Hepatic stellate cell (primary cell): ENCODE results near the gene SAMHD1.
"Not testable (repeated sequence)": the region's sequence is repeated elsewhere in the genome, so short reads cannot be mapped to it uniquely, and the experiment has no call there.

ENCODE experiments used
- DNase-seq: peaks from one replicate; pipeline ENCODE4 v3.0.0; 2011; ENCODE audit warnings: low spot score

The SAMHD1 gene

GRCh38 chr20:36951198-36951978, at the start of gene SAMHD1:
TSS of gene SAMHD1 (minus strand) at chr20:36951708. CDS start at chr20:36951643, 65 bp downstream.
- DNase-seq: peak; percentile 100

DNA sequence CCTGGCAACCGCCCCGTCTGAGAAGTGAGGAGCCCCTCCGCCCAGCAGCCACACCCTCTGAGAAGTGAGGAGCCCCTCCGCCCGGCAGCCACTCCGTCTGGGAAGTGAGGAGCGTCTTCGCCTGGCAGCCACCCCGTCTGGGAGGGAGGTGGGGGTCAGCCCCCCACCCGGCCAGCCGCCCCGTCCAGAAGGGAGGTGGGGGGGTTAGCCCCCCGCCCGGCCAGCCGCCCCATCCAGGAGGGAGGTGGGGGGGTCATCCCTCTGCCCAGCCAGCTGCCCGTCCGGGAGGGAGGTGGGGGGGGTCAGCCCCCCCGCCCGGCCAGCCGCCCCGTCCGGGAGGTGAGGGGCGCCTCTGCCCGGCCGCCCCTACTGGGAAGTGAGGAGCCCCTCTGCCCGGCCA, 48.7 kb upstream of the SAMHD1 start:
- DNase-seq: not testable (repeated sequence)

DNA sequence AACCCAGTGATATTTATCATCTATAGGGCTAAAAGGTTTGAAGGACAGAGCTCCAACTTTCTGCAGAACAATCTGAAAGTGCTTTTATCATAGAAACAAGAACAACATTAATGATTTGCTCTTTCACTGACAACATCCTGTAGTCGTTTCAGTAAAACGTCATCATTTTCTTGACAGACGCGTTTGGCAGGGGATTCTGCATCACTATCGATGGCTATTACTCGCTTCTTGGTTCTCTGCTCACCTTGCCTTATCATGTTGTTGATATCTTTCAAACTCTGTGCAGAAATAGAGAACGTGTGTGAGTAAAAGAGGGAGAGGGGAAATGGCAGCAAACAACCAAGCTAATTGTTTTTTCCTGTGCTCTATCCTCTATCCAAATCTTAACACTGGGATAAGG, 47.1 kb upstream of the SAMHD1 start:
- no peak for DNase-seq

- no peak for DNase-seq
Measured at GRCh38 chr20:36997121-36997520, 45.6 kb upstream of the SAMHD1 start.

GRCh38 chr20:36994221-36994620, 42.7 kb upstream of the SAMHD1 start:
- DNase-seq: not testable (repeated sequence)

GRCh38 chr20:36992802-36993334, 41.4 kb upstream of the SAMHD1 start:
- DNase-seq: no peak

- no peak for DNase-seq
Measured at GRCh38 chr20:36991703-36992102, 40.2 kb upstream of the SAMHD1 start.

GRCh38 chr20:36989797-36990196, 38.3 kb upstream of the SAMHD1 start:
- DNase-seq: no peak

- no peak for DNase-seq
Measured at GRCh38 chr20:36988494-36988966, 37.0 kb upstream of the SAMHD1 start.

DNA sequence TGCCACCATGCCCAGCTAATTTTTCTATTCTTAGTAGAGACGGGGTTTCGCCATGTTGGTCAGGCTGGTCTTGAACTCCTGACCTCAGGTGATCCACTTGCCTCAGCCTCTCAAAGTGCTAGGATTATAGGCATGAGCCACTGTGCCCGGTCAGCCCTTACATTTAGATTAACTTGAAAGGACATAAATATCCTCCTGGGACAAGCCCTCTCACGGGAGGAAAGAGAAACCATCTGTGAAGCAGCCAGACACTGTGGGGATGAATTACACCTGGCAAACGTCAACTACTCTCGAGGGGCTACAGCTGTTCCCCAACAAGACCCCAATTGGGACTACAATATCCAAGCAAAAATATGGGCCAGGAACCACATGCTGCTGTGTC, 32.7 kb upstream of the SAMHD1 start:
- no peak for DNase-seq

DNA sequence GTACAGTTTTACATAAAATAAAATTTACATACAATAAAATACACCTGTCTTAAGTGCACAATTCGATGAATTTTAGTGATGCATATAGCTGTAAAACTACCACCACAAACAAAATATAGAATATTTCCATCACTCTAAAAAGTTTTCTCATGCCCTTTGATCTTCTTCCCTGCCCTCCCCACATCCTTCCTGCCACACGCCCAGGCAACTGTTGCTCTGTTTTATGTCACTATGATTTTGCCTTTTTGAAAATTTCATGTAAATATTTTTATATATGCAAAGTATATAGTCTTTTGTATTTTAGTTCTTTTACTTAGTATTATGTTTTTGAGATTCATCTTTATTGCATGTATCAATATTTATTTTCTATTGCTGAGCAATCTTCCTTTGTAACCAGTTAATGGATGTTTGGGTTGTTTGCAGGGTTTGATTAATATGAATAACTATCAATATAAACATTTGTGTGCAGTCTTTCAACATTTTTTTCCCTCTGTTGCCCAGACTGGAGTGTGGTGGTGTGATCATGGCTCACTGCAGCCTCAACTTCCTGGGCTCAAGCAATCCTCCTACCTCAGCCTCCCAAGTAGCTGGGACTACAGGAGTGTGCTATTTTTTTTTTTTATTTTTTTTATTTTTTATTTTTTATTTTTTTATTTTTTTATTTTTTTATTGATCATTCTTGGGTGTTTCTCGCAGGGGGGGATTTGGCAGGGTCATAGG, 23.8 kb upstream of the SAMHD1 start:
- DNase-seq: no peak

DNA sequence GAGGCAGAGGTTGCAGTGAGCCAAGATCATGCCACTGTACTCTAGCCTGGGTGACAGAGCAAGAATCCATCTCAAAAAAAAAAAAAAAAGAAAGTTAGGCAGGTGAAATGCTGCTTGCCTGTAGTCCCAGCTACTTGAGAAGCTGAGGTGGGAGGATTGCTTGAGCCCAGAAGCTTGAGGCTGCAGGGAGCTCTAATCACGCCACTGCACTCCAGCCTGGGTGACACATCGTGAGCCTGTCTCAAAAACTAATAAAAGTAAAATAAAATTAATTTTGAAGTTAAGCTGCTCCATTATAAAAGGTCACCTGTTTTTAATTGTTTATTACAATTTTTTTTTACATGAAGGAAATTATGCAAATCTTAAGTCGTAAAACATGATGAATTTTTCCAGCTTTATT, 23.2 kb upstream of the SAMHD1 start:
- DNase-seq: no peak

DNA sequence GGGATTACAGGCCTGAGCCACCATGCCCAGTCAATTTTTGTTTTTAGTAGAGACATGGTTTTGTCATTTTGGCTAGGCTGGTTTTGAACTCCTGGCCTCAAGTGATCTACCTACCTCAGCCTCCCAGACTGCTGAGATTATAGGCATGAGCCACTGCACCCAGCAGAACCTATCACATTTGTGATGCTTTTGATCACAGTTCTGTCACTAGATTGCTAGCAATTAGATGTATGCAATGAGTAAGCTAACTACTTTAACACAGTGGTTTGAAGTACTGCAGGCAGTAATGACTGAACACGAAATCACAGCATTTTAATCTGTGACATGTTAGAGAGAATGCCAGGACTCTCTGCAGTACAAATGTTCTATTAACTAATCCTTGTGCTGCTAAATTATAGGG, 19.6 kb upstream of the SAMHD1 start:
- DNase-seq: no peak

DNA sequence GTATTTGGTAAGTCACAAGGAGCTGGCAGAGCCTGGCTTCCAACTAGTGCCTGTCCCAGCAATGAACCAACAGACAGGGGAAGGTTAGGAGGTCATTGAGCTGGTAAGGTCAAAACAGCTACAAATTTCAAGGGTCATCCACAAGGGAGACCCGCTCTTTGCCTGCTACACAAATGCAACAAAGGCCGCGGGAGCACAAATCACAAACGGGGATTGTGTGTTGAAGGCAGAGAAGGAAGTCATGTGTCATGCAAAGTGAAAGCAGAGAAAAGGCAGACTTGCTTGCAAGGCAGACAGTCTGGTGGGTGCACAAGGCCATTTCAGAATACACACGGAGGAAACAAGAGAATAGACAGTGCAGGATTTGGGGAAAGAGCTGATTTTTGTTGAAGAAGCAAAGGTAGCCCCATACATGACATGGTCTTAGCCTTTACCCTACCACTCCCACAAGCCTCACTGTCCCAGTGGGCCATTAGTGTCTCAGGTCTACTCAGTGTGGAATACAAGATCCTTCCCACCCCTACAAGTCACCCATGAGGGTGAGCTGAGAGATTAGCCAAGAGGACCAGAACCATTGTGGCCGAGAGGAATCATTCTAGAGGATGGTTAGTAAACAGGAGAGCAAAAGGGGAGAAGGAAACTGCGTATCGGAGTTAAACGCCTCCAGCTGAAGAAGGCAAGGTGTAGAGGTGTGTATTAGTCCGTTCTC, 18.1 kb upstream of the SAMHD1 start:
- no peak for DNase-seq

- DNase-seq: no peak
Measured at GRCh38 chr20:36969051-36969450, 17.5 kb upstream of the SAMHD1 start.

DNA sequence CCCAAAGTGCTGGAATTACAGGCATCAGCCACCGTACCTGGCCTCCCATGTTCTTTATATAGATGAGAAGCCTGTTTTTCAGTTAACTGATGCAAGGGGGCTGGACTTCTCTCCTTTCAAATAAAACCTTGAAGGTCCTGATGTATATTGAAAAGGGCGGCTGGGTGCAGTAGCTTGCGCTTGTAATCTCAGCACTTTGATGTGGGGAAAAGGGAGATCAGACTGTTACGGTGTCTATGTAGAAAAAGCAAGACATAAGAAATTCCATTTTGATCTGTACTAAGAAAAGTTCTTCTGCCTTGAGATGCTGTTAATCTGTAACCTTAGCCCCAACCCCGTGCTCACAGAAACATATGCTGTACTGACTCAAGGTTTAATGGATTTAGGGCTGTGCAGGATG, 16.1 kb upstream of the SAMHD1 start:
- DNase-seq: no peak

DNA sequence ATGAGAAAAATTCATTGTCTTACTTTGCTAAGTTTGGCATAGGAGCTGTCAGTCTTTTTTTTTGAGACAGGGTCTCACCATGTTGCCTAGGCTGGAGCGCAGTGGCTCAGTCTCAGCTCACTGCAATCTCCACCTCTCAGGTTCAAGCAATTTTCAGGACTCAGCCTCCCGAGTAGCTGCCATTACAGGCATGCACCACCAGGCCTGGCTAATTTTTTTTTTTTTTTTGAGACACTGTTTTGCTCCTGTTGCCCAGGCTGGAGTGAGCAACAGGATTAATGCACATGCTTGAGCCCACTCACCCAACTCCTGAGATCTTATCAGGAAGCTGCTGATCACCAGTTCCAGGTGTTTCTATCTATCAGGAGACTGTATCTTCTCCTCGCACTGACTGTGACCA, 15.5 kb upstream of the SAMHD1 start:
- DNase-seq: not testable (repeated sequence)

GRCh38 chr20:36962354-36962941, 10.9 kb upstream of the SAMHD1 start:
- not testable (repeated sequence) for DNase-seq

DNA sequence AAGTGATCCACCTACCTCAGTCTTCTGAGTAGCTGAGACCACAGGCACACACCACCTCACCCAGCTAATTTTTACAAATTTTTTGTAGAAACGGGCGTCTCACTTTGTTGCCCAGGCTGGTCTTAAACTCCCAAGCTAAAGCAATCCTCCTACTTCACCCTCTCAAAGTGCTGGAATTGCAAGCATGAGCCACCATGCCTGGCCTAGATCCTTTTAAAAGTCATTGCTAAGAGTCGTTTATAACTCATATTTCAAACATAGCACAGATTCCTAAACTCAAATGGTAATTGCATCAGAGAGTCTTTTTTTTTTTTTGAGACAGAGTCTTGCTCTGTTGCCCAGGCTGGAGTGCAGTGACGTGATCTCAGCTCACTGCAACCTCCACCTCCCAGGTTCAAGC, 7.7 kb upstream of the SAMHD1 start:
- no peak for DNase-seq

GRCh38 chr20:36957875-36958667, 6.6 kb upstream of the SAMHD1 start:
- DNase-seq: no peak

DNA sequence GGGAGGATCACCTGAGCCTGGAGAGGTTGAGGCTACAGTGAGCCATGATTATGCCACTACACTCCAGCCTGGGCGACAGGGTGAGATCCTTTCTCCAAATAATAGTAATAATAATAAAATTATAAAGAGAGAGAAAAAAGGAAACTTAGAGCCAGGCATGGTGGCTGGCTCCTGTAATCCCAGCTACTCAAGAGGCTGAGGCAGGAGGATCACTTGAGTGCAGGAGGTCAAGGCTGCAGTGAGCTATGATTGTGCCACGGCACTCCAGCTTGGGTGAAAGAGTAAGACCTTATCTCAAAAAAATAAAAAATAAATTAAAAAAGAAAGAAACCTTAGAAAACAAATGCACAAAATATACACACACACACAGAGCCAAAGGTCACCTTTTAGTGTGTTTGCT, 5.2 kb upstream of the SAMHD1 start:
- no peak for DNase-seq
